NCI-H2029 (cell line): Measurements from ENCODE around the gene NOSTRIN.

Source experiments
- DNase-seq: peaks from one replicate; lab custom pipeline; 2025; lab: John Stamatoyannopoulos, UW

NOSTRIN gene

GRCh38 chr2:168884975-168885374, 82.5 kb downstream of the NOSTRIN start:
- DNase-seq: no peak

GRCh38 chr2:168889635-168890005, 87.2 kb downstream of the NOSTRIN start:
- DNase-seq: no peak

GRCh38 chr2:168890006-168890782, 87.8 kb downstream of the NOSTRIN start, which contains the start of gene SPC25:
TSS of gene SPC25 (minus strand) at chr2:168890430. CDS start at chr2:168889519, 911 bp downstream.
- peak; percentile 94 for DNase-seq

GRCh38 chr2:168892327-168892726, 89.9 kb downstream of the NOSTRIN start:
- no peak for DNase-seq

GRCh38 chr2:168894101-168894500, 91.7 kb downstream of the NOSTRIN start:
- DNase-seq: no peak

- DNase-seq: no peak
Measured at GRCh38 chr2:168894720-168895119, 92.3 kb downstream of the NOSTRIN start.

- no peak for DNase-seq
Measured at GRCh38 chr2:168895771-168896170, 93.3 kb downstream of the NOSTRIN start.

GRCh38 chr2:168896783-168897182, 94.3 kb downstream of the NOSTRIN start:
- DNase-seq: no peak

- DNase-seq: no peak
Measured at GRCh38 chr2:168897449-168897848, 95.0 kb downstream of the NOSTRIN start.

- no peak for DNase-seq
Measured at GRCh38 chr2:168901003-168901402, 98.6 kb downstream of the NOSTRIN start, which contains the start of gene G6PC2. TSS of gene G6PC2 (plus strand) at chr2:168901291. CDS start at chr2:168901332, 41 bp downstream.

GRCh38 chr2:168903888-168904287, 101.5 kb downstream of the NOSTRIN start:
- no peak for DNase-seq

- no peak for DNase-seq
Measured at GRCh38 chr2:168904358-168904757, 101.9 kb downstream of the NOSTRIN start.

- DNase-seq: no peak
Measured at GRCh38 chr2:168907940-168908662, 105.7 kb downstream of the NOSTRIN start.

- DNase-seq: no peak
Measured at GRCh38 chr2:168910330-168910729, 107.9 kb downstream of the NOSTRIN start.

- no peak for DNase-seq
Measured at GRCh38 chr2:168912466-168912865, 110.0 kb downstream of the NOSTRIN start.

GRCh38 chr2:168912901-168913369, 110.5 kb downstream of the NOSTRIN start:
- no peak for DNase-seq

GRCh38 chr2:168913495-168913894, 111.1 kb downstream of the NOSTRIN start:
- DNase-seq: no peak
